Measurements from ENCODE around the gene ANKRD49.
"Not testable (repeated sequence)": the region's sequence is repeated elsewhere in the genome, so short reads cannot be mapped to it uniquely, and the experiment has no call there.

ANKRD49 gene

DNA sequence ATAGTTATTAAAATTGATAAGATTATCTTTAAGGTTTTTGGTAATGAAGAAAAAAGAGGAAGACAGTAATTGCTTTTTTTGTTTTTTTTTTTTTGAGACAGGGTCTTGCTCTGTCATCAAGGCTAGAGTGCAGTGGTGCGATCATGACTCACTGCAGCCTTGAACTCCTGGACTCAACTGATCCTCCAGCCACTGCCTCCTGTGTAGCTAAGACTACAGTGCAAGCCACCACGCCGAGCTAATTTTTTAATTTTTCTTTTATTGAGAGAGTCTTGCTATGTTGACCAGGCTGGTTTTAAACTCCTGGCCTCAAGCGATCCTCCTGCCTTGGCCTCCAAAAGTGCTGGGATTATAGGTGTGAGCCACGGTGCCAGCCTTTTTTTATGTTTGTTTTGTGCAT is 12.7 kb downstream of the ANKRD49 start:
- DNase-seq (ENCODE audit: low read depth, low spot score): not testable (repeated sequence)

DNA sequence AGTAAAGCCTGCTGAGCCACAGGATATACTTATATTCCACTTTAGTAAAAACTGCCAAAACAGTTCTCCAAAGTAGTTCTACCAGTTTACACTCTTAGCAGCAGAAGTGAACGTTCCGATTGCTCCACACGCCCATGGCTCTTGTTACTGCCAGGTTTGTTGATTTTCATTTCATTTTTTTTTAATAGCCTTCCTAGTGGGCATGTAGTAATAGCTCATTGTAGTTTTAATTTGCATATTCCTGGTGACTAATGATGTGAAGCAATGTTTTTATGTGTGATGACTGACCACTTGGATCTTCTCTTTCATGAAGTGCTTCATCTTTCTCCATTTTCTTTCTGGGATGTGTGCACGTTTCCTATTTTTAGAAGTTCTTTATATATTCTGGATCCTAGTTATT is 13.7 kb downstream of the ANKRD49 start:
- no peak for DNase-seq (ENCODE audit: low read depth, low spot score)

DNA sequence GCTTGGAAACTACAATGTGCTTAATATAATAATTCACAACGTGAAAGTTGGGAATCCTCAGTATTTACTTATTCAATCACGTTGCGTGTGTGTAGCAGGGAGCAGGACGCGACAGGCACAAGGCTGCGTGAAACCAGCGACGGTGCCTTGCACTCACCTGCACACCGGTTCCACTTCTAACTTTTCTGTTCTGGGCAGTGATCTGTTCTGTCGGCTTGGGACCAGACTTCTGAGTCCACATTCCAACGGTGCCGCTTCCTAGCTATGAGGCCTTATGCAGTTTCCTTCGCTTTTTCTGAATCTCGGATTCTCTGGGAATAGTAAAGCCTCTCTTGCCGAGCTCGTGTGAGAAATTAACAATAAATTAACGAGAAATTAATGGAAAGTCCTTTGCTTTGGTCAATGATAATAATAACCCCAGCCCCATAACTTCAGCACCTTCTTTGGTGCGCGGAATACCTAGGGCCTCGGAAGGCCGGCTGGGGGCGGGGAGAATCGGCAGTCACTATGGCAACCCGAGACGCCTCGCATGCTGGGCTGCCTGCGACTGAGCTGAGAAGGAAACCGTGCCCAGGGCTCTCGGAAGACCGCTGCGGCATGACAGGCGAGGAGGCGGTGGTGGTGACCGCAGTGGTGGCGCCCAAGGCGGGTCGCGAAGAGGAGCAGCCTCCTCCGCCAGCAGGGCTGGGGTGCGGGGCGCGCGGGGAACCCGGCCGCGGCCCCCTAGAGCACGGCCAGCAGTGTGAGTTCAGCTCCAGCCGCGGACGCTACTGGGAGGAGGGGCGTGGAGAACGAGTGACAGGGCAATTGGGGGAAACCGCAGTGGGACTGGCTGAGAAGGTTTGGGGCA is 18.4 kb downstream of the ANKRD49 start, which contains the start of gene C11orf97:
C11orf97 (plus strand) TSS at position 530 of the 850 bp plus-strand sequence; CDS start at position 598, 68 bp downstream.
- DNase-seq (ENCODE audit: low read depth, low spot score): peak; percentile 25

DNA sequence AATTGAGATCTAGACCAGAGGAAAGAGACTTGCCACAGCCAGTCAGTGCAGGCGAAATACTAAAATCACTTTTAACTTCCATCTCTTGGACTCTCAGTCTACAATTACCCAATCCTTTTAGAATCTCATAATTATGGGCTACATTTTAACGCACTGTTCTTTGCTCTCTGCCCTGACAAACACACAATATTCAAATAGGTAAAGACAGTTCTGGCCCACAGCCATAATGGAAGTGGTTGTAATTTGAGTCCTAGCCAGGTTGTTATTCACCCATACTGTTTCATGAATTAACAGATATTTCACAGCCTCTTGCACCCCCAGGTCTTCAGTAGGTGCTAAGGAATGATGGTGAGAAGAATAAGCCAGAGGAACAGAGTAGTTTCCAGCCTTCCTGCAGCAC is 19.3 kb downstream of the ANKRD49 start:
- no peak for DNase-seq (ENCODE audit: low read depth, low spot score)

GRCh38 chr11:94515398-94515797 is 21.6 kb downstream of the ANKRD49 start:
- DNase-seq (ENCODE audit: low read depth, low spot score): no peak

GRCh38 chr11:94516725-94517124 is 22.9 kb downstream of the ANKRD49 start:
- no peak for DNase-seq (ENCODE audit: low read depth, low spot score)

DNA sequence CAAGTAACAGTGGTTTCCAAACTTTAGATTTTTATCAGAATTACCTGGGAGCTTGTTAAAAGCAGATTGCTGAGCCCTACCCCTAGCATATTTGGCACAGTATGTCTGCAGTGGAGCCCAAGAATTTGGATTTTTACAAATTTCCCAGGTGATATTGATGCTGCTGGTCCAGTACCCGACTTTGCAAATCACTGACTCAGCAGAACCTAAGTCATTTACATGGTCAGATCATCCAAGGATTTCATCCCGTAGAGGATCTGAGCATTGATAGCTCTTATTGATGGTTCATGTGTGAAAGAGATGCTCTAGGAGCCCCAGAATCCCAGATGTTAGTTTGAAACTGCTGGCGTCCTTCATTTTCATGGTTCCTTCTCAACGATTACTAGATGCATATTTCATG is 24.5 kb downstream of the ANKRD49 start:
- DNase-seq (ENCODE audit: low read depth, low spot score): no peak

GRCh38 chr11:94519478-94520084 is 25.8 kb downstream of the ANKRD49 start:
- DNase-seq (ENCODE audit: low read depth, low spot score): no peak

- no peak for DNase-seq (ENCODE audit: low read depth, low spot score)
Measured at GRCh38 chr11:94521684-94522083, 27.9 kb downstream of the ANKRD49 start.

GRCh38 chr11:94524341-94524740 is 30.6 kb downstream of the ANKRD49 start:
- DNase-seq (ENCODE audit: low read depth, low spot score): no peak

DNA sequence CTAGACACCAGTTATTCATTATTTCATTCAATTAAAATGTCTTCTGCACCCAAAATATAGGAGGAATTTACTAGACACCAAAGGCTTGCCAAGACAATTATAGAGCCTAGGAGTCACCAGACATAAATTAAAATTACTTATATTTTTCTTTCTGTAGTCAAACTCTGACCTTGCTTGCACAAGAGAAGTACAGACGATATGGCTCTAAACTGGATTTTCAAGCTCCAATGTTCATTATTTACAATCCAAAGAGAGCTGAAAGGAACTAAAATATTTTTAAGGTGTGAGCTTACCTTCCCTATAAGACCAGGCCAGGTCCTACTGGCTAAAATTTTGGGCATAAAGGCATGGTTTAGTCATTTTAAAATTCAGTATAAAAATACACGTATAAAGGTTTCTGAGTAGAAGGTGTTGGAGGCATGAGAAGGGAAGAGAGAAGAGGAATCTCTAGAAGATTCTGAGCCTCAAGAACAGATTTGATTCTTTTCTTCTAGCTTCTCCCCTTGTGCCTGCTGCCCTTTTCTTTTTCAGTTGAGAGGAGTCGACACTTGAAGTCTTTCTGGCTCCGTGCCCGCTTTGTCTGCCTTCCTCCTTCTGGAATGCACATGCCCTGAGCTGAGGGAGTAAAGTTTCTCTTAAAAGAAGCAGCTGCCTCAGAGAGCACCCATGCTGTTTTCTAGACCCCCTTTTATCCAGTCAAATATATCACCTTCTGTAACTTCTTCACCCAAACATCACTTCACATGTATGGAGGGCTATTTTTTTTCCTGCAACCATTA is 32.0 kb downstream of the ANKRD49 start:
- no peak for DNase-seq (ENCODE audit: low read depth, low spot score)

DNA sequence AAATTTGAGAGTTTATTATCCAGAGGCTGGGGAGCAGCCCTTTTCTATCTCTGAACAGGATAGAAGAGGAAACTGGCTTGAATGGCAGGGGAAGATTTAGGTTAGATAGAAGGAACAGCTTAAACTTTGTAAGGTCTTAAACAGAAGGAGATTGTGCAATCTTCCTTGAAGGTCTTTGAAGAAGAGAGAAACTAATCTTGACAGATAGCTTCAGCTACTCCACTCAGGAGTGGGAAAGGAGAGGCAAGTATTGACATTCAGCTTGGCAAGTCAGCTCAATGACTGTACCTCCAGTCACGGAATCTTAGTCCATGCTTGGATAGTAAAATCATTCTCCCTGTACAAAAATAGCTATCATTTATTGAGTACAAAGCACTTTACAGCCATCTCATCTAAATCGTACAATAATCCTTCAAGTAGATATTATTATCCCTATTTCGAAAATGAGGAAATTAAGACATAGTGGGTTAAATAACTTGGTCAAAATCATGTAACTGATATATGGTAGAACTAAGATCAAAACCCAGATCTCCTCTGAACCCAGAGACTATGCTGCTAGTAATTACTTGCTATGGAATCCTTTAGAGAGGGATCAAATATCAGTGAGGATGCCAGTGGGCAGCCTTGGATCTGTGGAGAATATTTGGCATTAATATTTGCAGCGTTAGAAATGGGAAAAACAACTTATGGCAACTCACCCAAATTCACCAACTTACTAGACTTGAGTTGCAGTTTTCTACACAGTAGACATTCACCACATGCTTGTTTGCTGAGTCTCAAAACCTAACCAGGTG is 33.1 kb downstream of the ANKRD49 start:
- DNase-seq (ENCODE audit: low read depth, low spot score): no peak

DNA sequence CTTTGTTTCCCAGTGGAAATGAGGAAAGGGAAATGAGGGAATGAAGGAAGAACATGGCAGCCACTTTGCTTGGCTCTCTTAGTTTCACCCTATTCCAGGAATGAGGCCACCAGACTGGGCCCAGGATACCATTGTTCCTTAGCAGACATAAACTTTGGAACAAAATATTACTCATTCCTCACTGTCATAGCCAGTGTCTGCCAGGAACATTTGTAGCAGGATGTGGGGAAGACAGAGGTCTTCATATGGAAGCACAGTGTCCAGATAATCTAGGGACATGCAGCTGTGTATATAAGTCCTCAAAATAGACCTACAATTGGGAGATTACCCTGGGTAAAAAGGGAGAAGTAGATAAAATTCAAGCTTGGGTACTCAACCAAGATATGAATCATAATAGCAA is 34.8 kb downstream of the ANKRD49 start:
- no peak for DNase-seq (ENCODE audit: low read depth, low spot score)

DNA sequence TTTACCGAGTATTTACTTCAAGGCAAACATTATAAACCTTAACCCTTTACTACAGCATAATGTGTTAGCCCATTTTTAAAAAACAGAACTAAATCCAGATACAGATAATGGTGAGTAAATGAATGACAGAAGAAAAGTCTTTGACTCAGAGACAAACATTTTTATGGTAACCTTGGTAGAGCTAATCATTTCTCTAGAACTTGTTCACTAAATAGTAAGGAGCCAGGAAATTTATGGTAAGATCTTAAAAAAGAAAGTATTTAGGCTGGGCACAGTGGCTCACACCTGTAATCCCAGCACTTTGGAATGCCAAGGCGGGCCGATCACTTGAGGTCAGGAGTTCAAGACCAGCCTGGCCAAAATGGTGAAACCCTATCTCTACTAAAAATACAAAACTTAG is 38.4 kb downstream of the ANKRD49 start:
- no peak for DNase-seq (ENCODE audit: low read depth, low spot score)

DNA sequence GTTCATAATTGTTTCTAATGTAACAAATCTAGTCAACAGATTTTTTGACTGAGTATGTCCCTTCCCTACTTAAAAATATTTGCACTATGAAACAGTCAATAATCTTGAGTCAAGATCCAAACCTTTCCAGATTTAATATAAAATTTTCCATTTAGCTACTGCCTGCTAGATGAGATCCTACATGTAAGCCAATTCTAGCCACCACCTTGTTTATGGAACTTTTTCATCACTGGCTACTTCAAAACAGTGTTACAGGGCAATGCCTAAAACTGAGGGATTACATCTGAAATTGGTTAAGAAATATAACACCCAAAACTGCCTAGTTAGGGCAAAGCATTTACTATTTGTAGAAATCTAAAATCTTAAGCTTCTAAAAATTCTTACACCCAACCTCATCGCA is 39.4 kb downstream of the ANKRD49 start:
- DNase-seq (ENCODE audit: low read depth, low spot score): no peak

DNA sequence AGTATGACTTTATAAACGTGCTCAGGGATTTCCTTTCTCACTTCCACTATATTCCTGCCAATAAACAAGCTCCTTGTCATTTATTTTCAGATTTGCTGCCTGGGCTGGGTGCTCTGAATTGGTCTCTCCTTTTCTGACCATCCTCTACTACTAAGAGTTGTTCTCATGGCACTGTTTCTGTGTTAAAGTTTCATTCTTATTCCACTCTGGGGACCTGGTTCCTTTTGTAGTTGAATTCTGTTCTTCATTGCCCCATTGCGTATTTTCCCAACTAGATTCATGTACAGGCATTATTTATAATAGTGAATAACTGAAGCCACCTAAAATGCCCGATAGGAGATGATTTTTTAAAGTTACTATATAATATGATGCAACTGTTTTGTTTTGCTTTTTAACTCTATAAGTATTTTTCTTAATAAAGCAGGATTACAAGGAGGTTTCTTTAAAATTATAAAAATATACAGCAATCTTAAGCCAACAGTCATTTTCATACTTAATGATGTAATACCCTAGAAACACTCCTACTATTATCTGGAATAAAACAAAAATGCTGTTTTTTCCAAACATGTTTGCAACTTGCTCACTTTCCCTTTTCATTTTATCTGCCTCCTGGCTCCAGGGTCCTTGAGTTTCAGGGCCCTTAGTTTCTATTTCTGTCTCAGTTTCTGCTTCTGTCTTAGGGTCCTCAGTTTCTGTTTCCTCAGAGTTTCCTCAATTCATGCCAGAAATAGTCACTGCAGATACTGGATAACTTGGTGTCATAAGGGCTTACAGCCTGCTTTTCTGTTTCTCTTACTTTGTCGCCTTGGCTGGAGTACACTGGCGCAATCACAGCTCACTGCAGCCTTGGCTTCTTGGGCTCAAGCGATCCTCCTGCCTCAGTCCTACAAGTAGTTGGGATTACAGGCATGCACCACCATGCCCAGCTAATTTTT is 40.2 kb downstream of the ANKRD49 start:
- DNase-seq (ENCODE audit: low read depth, low spot score): no peak

DNA sequence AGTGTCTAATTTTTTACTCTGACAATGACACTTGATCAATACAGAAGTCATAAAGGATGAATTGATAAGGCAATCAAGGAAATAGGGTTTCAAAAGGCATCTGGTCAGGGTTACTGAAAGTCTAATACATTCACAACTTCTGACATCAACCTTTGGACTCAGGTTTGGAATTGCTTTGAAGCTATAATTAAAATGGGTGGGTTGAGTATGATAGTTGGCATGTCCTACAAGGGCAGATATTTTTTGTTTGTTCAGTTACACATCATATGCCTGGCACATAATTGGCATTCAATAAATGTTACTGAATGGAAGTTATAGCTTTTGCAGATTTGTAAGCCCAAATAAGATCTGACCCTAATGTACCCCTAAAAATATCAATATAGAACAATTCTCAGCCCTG is 42.6 kb downstream of the ANKRD49 start:
- no peak for DNase-seq (ENCODE audit: low read depth, low spot score)

DNA sequence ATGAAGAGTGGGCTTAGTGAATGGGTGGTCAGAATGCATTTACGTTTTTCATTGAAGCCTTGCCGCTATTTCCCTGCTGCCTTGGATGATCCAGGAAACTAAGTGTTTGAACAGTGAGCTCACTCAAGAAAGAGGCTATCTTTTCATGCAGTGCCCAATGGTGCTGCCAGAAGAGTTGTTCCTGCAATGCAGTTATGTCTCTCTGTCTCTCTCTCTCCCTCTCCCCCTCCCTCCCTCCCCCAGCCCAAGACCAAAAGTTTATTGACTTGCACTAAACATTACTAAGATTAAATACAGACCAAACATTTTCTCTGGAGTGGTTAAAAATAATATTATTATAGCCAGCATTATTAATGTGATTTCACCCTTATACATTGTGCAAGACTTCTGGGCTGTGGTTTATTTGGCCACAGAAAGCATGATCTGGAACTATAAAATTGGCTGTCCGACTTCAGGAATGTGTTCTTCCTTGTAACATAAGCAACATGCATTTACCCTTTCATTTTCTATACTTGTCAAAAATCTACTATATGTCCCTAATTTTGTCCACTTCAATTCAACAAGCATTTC is 43.3 kb downstream of the ANKRD49 start:
- DNase-seq (ENCODE audit: low read depth, low spot score): no peak

GRCh38 chr11:94539420-94539819 is 45.6 kb downstream of the ANKRD49 start:
- DNase-seq (ENCODE audit: low read depth, low spot score): no peak
